ENCODE measurements around the gene ZBTB20. TPM values are rescaled to one million over a fixed set of nuclear protein-coding genes. Genes with fewer than 3 reads are reported as not detected.

Gene ZBTB20
- total and polyA plus RNA-seq, 2 donors from 2014 or later = 0.99 to 142 TPM

- no peak for TF ChIP-seq CTCF (IDR thresholded peaks at IDR 0.05; ENCODE audit: borderline replicate concordance, extremely low read depth, insufficient read depth)
- Histone ChIP-seq H3K36me3 (ENCODE audit: control insufficient read depth in 2 of 3, insufficient read depth in 3 of 3, low read length in 3 of 3) (peaks cover 0 to 5% (median 0%) of the 10 kb centered on the region in 3 donors), H3K9me3 (ENCODE audit: control insufficient read depth in 2 of 3, insufficient read depth in 1 of 3, low read length in 3 of 3) (peaks cover 0 to 3% (median 0%) of the 10 kb centered on the region in 3 donors), H3K27ac (ENCODE audit: low read depth in 2 of 2, low read length in 2 of 2) (no peak overlapping the region), H3K27me3 (ENCODE audit: control insufficient read depth, insufficient read depth, low read length) (no peaks in the 10 kb centered on the region), H3K4me3 (ENCODE audit: low read length in 3 of 3) (no peak overlapping the region), H3K4me1 (ENCODE audit: control insufficient read depth in 2 of 3, insufficient read depth in 2 of 3, low read depth in 1 of 3, low read length in 3 of 3) (no peaks in the 10 kb centered on the region), H3K9ac (ENCODE audit: low read length in 3 of 3) (no peak overlapping the region)
- no peak for FAIRE-seq
- intact Hi-C loops (cut with DNase I) = no loop called here
- DNase-seq = no peak
These were observed 589.3 kb downstream of the ZBTB20 start for GRCh38 chr3:114557791-114558190.

GRCh38 chr3:114556657-114557213 lies 590.4 kb downstream of the ZBTB20 start:
- Histone ChIP-seq H3K27me3 (ENCODE audit: control insufficient read depth, insufficient read depth, low read length) (no peaks in the 10 kb centered on the region), H3K4me3 (ENCODE audit: low read length in 3 of 3) (no peak overlapping the region), H3K36me3 (ENCODE audit: control insufficient read depth in 2 of 3, insufficient read depth in 3 of 3, low read length in 3 of 3) (peaks cover 0 to 5% (median 0%) of the 10 kb centered on the region in 3 donors), H3K4me1 (ENCODE audit: control insufficient read depth in 2 of 3, insufficient read depth in 2 of 3, low read depth in 1 of 3, low read length in 3 of 3) (no peaks in the 10 kb centered on the region), H3K9me3 (ENCODE audit: control insufficient read depth in 2 of 3, insufficient read depth in 1 of 3, low read length in 3 of 3) (peaks cover 0 to 2% (median 0%) of the 10 kb centered on the region in 3 donors), H3K9ac (ENCODE audit: low read length in 3 of 3) (no peak overlapping the region), H3K27ac (ENCODE audit: low read depth in 2 of 2, low read length in 2 of 2) (no peak overlapping the region)
- TF ChIP-seq CTCF (IDR thresholded peaks at IDR 0.05; ENCODE audit: borderline replicate concordance, extremely low read depth, insufficient read depth) = no peak
- FAIRE-seq (no peak), DNase-seq (peak in 2 of 5 donors; percentile 47 to 63)
- intact Hi-C loops (cut with DNase I) = no loop called here

GRCh38 chr3:114554731-114555130 lies 592.4 kb downstream of the ZBTB20 start:
- no peaks in the 10 kb centered on the region for H3K4me1 ChIP-seq (ENCODE audit: control insufficient read depth in 2 of 3, insufficient read depth in 2 of 3, low read depth in 1 of 3, low read length in 3 of 3)
- no peaks in the 10 kb centered on the region for H3K27me3 ChIP-seq (ENCODE audit: control insufficient read depth, insufficient read depth, low read length)
- FAIRE-seq = no peak
- no peak overlapping the region for H3K9ac ChIP-seq (ENCODE audit: low read length in 3 of 3)
- H3K9me3 ChIP-seq (ENCODE audit: control insufficient read depth in 2 of 3, insufficient read depth in 1 of 3, low read length in 3 of 3) = no peaks in the 10 kb centered on the region
- H3K36me3 ChIP-seq (ENCODE audit: control insufficient read depth in 2 of 3, insufficient read depth in 3 of 3, low read length in 3 of 3) = peaks cover 0 to 5% (median 0%) of the 10 kb centered on the region in 3 donors
- H3K27ac ChIP-seq (ENCODE audit: low read depth in 2 of 2, low read length in 2 of 2) = no peak overlapping the region
- no peak overlapping the region for H3K4me3 ChIP-seq (ENCODE audit: low read length in 3 of 3)
- TF ChIP-seq CTCF (IDR thresholded peaks at IDR 0.05; ENCODE audit: borderline replicate concordance, extremely low read depth, insufficient read depth) = no peak
- intact Hi-C loops (cut with DNase I) = no loop called here
- no peak for DNase-seq

All from kidney (tissue), 14 donors.